Liver (tissue), 3 donors: ENCODE results near the gene BHLHE40.

Source experiments
- GABPA ChIP-seq, 2 donors: IDR thresholded peaks in 1 of 2; conservative IDR thresholded peaks in 1 of 2; 2 replicates each; pipeline ENCODE4 v1.6.1; 2016; ENCODE audit warnings: antibody characterized with exemption in 2 of 2, mild to moderate bottlenecking in 1 of 2, moderate library complexity in 1 of 2
- YY1 ChIP-seq: IDR thresholded peaks from 2 replicates; pipeline ENCODE4 v1.6.1; 2016; ENCODE audit warnings: antibody characterized with exemption, mild to moderate bottlenecking
- TF ChIP-seq, protein P1 (sequence below): fragments of 150-350 bp; IDR thresholded peaks from 2 replicates; pipeline ENCODE4 v1.5.1; 2017; ENCODE audit warnings: improper control_type of control experiment, low read depth, low read length; ENCODE audit not compliant: missing input control
- TF ChIP-seq, protein P2 (sequence below): IDR thresholded peaks from 2 replicates; pipeline ENCODE4 v1.6.1; 2016; ENCODE audit warnings: antibody characterized with exemption, mild to moderate bottlenecking
- donor health status: healthy.
- donor health status: healthy.

GRCh38 chr3:4982773-4983738 is 3.8 kb downstream of the BHLHE40 start:
- TF ChIP-seq, protein P1, sequence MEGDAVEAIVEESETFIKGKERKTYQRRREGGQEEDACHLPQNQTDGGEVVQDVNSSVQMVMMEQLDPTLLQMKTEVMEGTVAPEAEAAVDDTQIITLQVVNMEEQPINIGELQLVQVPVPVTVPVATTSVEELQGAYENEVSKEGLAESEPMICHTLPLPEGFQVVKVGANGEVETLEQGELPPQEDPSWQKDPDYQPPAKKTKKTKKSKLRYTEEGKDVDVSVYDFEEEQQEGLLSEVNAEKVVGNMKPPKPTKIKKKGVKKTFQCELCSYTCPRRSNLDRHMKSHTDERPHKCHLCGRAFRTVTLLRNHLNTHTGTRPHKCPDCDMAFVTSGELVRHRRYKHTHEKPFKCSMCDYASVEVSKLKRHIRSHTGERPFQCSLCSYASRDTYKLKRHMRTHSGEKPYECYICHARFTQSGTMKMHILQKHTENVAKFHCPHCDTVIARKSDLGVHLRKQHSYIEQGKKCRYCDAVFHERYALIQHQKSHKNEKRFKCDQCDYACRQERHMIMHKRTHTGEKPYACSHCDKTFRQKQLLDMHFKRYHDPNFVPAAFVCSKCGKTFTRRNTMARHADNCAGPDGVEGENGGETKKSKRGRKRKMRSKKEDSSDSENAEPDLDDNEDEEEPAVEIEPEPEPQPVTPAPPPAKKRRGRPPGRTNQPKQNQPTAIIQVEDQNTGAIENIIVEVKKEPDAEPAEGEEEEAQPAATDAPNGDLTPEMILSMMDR, result no peak
- TF ChIP-seq YY1 (no peak), GABPA (IDR thresholded peaks at IDR 0.05 in 1 of 2, conservative IDR thresholded peaks at IDR 0.05 in 1 of 2) (no peak)
- TF ChIP-seq, protein P2, sequence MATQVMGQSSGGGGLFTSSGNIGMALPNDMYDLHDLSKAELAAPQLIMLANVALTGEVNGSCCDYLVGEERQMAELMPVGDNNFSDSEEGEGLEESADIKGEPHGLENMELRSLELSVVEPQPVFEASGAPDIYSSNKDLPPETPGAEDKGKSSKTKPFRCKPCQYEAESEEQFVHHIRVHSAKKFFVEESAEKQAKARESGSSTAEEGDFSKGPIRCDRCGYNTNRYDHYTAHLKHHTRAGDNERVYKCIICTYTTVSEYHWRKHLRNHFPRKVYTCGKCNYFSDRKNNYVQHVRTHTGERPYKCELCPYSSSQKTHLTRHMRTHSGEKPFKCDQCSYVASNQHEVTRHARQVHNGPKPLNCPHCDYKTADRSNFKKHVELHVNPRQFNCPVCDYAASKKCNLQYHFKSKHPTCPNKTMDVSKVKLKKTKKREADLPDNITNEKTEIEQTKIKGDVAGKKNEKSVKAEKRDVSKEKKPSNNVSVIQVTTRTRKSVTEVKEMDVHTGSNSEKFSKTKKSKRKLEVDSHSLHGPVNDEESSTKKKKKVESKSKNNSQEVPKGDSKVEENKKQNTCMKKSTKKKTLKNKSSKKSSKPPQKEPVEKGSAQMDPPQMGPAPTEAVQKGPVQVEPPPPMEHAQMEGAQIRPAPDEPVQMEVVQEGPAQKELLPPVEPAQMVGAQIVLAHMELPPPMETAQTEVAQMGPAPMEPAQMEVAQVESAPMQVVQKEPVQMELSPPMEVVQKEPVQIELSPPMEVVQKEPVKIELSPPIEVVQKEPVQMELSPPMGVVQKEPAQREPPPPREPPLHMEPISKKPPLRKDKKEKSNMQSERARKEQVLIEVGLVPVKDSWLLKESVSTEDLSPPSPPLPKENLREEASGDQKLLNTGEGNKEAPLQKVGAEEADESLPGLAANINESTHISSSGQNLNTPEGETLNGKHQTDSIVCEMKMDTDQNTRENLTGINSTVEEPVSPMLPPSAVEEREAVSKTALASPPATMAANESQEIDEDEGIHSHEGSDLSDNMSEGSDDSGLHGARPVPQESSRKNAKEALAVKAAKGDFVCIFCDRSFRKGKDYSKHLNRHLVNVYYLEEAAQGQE, result no peak
